NCI-H2196 treated with DMSO at 0.1 percent for 48 hours (cell line): Measurements from ENCODE around the gene ARHGAP23.
"Not testable (repeated sequence)": the region's sequence is repeated elsewhere in the genome, so short reads cannot be mapped to it uniquely, and the experiment has no call there.

Source experiments
- DNase-seq: peaks from one replicate; lab custom pipeline; 2025; ENCODE audit not compliant: unreplicated experiment; lab: John Stamatoyannopoulos, UW

The ARHGAP23 gene

GRCh38 chr17:38459567-38459966 is 31.3 kb downstream of the ARHGAP23 start:
- DNase-seq: no peak

- DNase-seq: no peak
Observed at GRCh38 chr17:38460082-38460715, 31.9 kb downstream of the ARHGAP23 start.

- no peak for DNase-seq
Observed at GRCh38 chr17:38460716-38461630, 32.7 kb downstream of the ARHGAP23 start.

GRCh38 chr17:38461683-38462082 is 33.4 kb downstream of the ARHGAP23 start:
- no peak for DNase-seq

GRCh38 chr17:38463451-38463858 is 35.2 kb downstream of the ARHGAP23 start:
- no peak for DNase-seq

GRCh38 chr17:38464251-38464722 is 36.0 kb downstream of the ARHGAP23 start:
- no peak for DNase-seq

- no peak for DNase-seq
Observed at GRCh38 chr17:38464723-38465390, 36.6 kb downstream of the ARHGAP23 start.

- DNase-seq: no peak
Observed at GRCh38 chr17:38465391-38466345, 37.4 kb downstream of the ARHGAP23 start.

- no peak for DNase-seq
Observed at GRCh38 chr17:38466346-38467315, 38.4 kb downstream of the ARHGAP23 start.

- no peak for DNase-seq
Observed at GRCh38 chr17:38467491-38467890, 39.2 kb downstream of the ARHGAP23 start.

- DNase-seq: no peak
Observed at GRCh38 chr17:38469875-38470274, 41.6 kb downstream of the ARHGAP23 start.

GRCh38 chr17:38471253-38471652 is 43.0 kb downstream of the ARHGAP23 start:
- not testable (repeated sequence) for DNase-seq

GRCh38 chr17:38474666-38475065 is 46.4 kb downstream of the ARHGAP23 start:
- DNase-seq: not testable (repeated sequence)

- DNase-seq: no peak
Observed at GRCh38 chr17:38476549-38476948, 48.3 kb downstream of the ARHGAP23 start.

GRCh38 chr17:38477417-38477816 is 49.2 kb downstream of the ARHGAP23 start:
- DNase-seq: not testable (repeated sequence)

GRCh38 chr17:38477951-38478350 is 49.7 kb downstream of the ARHGAP23 start:
- not testable (repeated sequence) for DNase-seq

- DNase-seq: not testable (repeated sequence)
Observed at GRCh38 chr17:38478667-38479066, 50.4 kb downstream of the ARHGAP23 start.

GRCh38 chr17:38482039-38482699 is 53.9 kb downstream of the ARHGAP23 start:
- DNase-seq: not testable (repeated sequence)

- not testable (repeated sequence) for DNase-seq
Observed at GRCh38 chr17:38482700-38483043, 54.4 kb downstream of the ARHGAP23 start.
